ENCODE data around the gene SCD5. TPM values are rescaled to one million over a fixed set of nuclear protein-coding genes. Genes with fewer than 3 reads are reported as not detected.

Gene SCD5
- total and polyA plus RNA-seq, 2 of the 8 experiments (the other 6 are each of a cell fraction or from before 2014, with no cell fraction given) = 0.92 to 1.2 TPM

DNA sequence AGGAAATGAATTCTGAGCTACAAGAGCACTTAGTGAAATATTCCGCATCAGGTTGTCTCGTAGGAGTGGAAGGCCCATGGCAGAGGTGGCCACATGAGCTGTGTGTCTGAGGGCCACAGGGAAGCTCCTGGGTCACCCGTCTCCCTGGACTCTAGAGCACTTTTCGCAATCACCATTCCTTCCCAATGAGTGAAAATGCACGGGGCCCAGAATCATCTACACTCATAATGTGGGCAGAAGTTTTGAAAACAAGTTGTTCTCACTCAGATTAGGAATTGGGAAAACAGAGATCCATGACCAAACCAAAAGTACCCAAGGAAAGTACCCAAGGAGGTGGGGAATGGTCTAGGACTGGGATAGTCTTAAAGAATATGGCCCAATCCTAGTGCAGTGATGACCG, 94.4 kb downstream of the SCD5 start (continued):
- TF ChIP-seq EP300 (IDR thresholded peaks at IDR 0.05; ENCODE audit: borderline replicate concordance in 1 of 2, low read depth in 2 of 2, low read length in 2 of 2) (no peak), ASH2L (IDR thresholded peaks at IDR 0.05; ENCODE audit: low read length) (no peak)
